ENCODE data around the gene ZCCHC17.

DNA sequence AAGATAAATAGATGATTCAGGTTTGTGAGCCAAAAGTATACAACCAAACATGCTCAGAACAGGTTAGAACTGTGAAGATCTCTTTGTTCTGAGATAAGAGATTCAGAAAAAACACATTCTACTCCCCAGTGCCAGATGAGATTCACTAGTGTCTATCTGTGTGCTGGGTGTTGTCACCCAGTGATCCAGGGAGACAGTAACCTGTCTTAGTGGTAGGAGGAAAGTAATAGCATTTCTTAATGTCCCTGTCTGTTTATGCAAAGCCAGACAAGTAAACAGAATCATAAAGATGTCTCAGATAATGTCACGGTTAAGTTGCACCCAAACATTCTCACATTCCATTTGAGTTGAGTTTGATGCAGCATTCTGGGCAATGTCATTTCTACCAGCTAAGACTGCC lies 38.3 kb upstream of the ZCCHC17 start:
- TF ChIP-seq ELF4 (IDR thresholded peaks at IDR 0.05): no peak
- no peak for TF ChIP-seq L3MBTL2 (conservative IDR thresholded peaks at IDR 0.05)
- TF ChIP-seq SP1 (IDR thresholded peaks at IDR 0.05): no peak
- TF ChIP-seq, protein P1, sequence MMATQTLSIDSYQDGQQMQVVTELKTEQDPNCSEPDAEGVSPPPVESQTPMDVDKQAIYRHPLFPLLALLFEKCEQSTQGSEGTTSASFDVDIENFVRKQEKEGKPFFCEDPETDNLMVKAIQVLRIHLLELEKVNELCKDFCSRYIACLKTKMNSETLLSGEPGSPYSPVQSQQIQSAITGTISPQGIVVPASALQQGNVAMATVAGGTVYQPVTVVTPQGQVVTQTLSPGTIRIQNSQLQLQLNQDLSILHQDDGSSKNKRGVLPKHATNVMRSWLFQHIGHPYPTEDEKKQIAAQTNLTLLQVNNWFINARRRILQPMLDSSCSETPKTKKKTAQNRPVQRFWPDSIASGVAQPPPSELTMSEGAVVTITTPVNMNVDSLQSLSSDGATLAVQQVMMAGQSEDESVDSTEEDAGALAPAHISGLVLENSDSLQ (IDR thresholded peaks at IDR 0.05): no peak
- no peak for TF ChIP-seq FOXM1 (IDR thresholded peaks at IDR 0.05; ENCODE audit: borderline replicate concordance)
- TF ChIP-seq BHLHE40 (IDR thresholded peaks at IDR 0.05; ENCODE audit: borderline replicate concordance): no peak
- no peak for TF ChIP-seq FOXA1 (IDR thresholded peaks at IDR 0.05)
- TF ChIP-seq NFRKB (IDR thresholded peaks at IDR 0.05): no peak
- TF ChIP-seq SUZ12 (IDR thresholded peaks at IDR 0.05): no peak
- TF ChIP-seq FOXK2 (IDR thresholded peaks at IDR 0.05): no peak
- TF ChIP-seq CTBP1 (IDR thresholded peaks at IDR 0.05; ENCODE audit: borderline replicate concordance): no peak

Data from HEK293T (cell line).